GM12892 (cell line): Measurements from ENCODE around the gene KRT17.

Experiments used
- POLR2A ChIP-seq: IDR thresholded peaks from 2 replicates; pipeline ENCODE4 v1.6.1; 2011; ENCODE audit warnings: low read depth, low read length, control low read depth
- POLR2AphosphoS5 ChIP-seq: IDR thresholded peaks from 2 replicates; pipeline ENCODE4 v1.6.1; 2011; ENCODE audit warnings: low read depth, low read length, control low read depth
- TAF1 ChIP-seq: IDR thresholded peaks from 2 replicates; pipeline ENCODE4 v1.6.1; 2011; ENCODE audit warnings: low read depth, mild to moderate bottlenecking, control low read depth, low read length, borderline replicate concordance

GRCh38 chr17:41650794-41651624 lies 26.6 kb upstream of the KRT17 start:
- TF ChIP-seq POLR2A = no peak
- no peak for TF ChIP-seq POLR2AphosphoS5
- TF ChIP-seq TAF1 = no peak
